ENCODE data around the gene MRAS. TPM values are rescaled to one million over a fixed set of nuclear protein-coding genes. Genes with fewer than 3 reads are reported as not detected.

The MRAS gene
- polyA plus RNA-seq, 1 donor (not counting 4 experiments of a cell fraction or from before 2014, with no cell fraction given): 7.7 TPM

DNA sequence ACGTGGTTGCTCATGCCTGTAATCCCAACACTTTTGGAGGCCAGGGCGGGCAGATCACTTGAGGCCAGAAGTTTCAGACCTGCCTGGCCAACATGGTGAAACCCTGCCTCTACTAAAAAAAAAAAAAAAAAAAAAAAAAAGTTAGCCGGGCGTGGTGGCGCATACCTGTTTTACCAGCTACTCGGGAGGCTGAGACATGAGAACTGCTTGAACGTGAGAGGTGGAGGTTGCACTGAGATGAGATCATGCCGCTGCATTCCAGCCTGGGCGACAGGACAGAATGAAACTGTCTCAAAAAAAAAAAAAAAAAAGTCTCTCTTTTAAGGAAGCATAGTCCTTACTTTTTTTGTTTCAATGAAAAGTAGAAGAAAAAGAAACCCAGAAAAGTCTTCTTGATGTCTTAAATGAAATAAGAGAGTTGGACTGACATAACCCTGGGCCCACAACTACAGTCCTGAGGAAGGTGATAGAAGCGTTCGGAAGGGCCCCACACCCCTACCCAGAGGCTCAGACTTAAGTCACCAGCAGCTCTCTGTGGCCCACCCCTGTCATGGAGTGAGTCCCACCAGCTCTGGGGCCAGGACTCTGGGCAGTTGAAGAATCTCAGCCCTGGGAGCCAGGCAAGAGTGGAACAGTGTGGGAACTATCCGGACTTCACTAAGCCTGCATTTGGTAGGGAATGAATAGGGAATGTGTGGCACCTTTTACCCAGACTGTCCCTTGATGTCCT lies 21.3 kb upstream of the MRAS start:
- dilution Hi-C loops (cut with MboI; ENCODE audit: extremely low pct_ligation_motif_present, low sequenced_read_pairs): no loop called here
- H3K27me3 ChIP-seq (ENCODE audit: control insufficient read depth, extremely low read depth, insufficient read depth, low read length): no peaks in the 10 kb centered on the region
- no peak for TF ChIP-seq EZH2 (IDR thresholded peaks at IDR 0.05; ENCODE audit: low read length)
- no peak for TF ChIP-seq CTCF (optimal IDR thresholded peaks at IDR 0.05 in 1 of 3, IDR thresholded peaks at IDR 0.05 in 1 of 3, conservative IDR thresholded peaks at IDR 0.05 in 1 of 3; ENCODE audit: extremely low read depth in 1 of 3, insufficient read depth in 2 of 3, low read length in 3 of 3)
- peak overlapping the region; percentile 56 for H3K27ac ChIP-seq (ENCODE audit: control insufficient read depth, insufficient read depth, low read length)
- no peaks in the 10 kb centered on the region for H3K79me2 ChIP-seq (ENCODE audit: control insufficient read depth, insufficient read depth, low read length)
- no peaks in the 10 kb centered on the region for H3K9me3 ChIP-seq (ENCODE audit: control insufficient read depth, low read depth, low read length)
- no peaks in the 10 kb centered on the region for H3K36me3 ChIP-seq (ENCODE audit: control insufficient read depth in 2 of 2, extremely low read depth in 1 of 2, insufficient read depth in 2 of 2, low read length in 2 of 2)
- DNase-seq (ENCODE audit: low read depth, low spot score): no peak
- H3K9me1 ChIP-seq (ENCODE audit: control insufficient read depth, extremely low read depth, insufficient read depth, low read length): no peaks in the 10 kb centered on the region
- H3K9ac ChIP-seq (ENCODE audit: control insufficient read depth, extremely low read depth, insufficient read depth, low read length): peak overlapping the region; percentile 9
- H3K4me3 ChIP-seq (ENCODE audit: control insufficient read depth in 2 of 3, extremely low read depth in 1 of 3, insufficient read depth in 2 of 3, low read depth in 1 of 3, low read length in 3 of 3): no peak overlapping the region
- H3K4me2 ChIP-seq (ENCODE audit: control insufficient read depth, extremely low read depth, insufficient read depth, low read depth, low read length): no peak overlapping the region
- no peaks in the 10 kb centered on the region for H4K20me1 ChIP-seq (ENCODE audit: control insufficient read depth, extremely low read depth, insufficient read depth, low read length)
- H3K4me1 ChIP-seq (ENCODE audit: control insufficient read depth, extremely low read depth, insufficient read depth, low read length): peaks cover 50% of the 10 kb centered on the region
- peak; percentile 5 for FAIRE-seq
- peak overlapping the region; percentile 4 for H2AFZ ChIP-seq (ENCODE audit: control insufficient read depth, low read length)

DNA sequence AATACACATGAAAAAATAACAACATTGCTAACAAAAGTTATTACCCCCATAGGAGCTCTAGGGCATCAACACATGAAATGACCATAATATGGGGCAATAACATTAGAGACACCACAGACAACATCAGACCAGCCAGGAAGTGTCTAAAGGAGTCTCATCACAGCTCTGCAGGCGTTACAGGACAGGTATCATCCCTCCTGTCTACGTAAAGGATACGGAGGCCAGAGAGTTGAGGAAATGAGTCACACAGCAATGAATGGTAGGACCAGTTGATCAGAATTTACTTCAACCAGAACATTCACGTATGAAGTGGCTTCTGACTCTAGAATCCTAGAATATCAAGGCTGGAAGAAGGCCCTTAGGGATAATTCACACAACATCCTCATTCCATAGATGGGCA lies 20.5 kb upstream of the MRAS start:
- FAIRE-seq (peak; percentile 95), DNase-seq (ENCODE audit: low read depth, low spot score) (peak; percentile 71)
- no peaks in the 10 kb centered on the region for H3K79me2 ChIP-seq (ENCODE audit: control insufficient read depth, insufficient read depth, low read length)
- H3K4me3 ChIP-seq (ENCODE audit: control insufficient read depth in 2 of 3, extremely low read depth in 1 of 3, insufficient read depth in 2 of 3, low read depth in 1 of 3, low read length in 3 of 3): no peak overlapping the region
- H3K9me3 ChIP-seq (ENCODE audit: control insufficient read depth, low read depth, low read length): no peaks in the 10 kb centered on the region
- peaks cover 50% of the 10 kb centered on the region for H3K4me1 ChIP-seq (ENCODE audit: control insufficient read depth, extremely low read depth, insufficient read depth, low read length)
- peak overlapping the region; percentile 56 for H3K27ac ChIP-seq (ENCODE audit: control insufficient read depth, insufficient read depth, low read length)
- dilution Hi-C loops (cut with MboI; ENCODE audit: extremely low pct_ligation_motif_present, low sequenced_read_pairs): no loop called here
- no peaks in the 10 kb centered on the region for H4K20me1 ChIP-seq (ENCODE audit: control insufficient read depth, extremely low read depth, insufficient read depth, low read length)
- H3K9ac ChIP-seq (ENCODE audit: control insufficient read depth, extremely low read depth, insufficient read depth, low read length): no peak overlapping the region
- no peak overlapping the region for H2AFZ ChIP-seq (ENCODE audit: control insufficient read depth, low read length)
- TF ChIP-seq CTCF (optimal IDR thresholded peaks at IDR 0.05 in 1 of 3, IDR thresholded peaks at IDR 0.05 in 1 of 3, conservative IDR thresholded peaks at IDR 0.05 in 1 of 3; ENCODE audit: extremely low read depth in 1 of 3, insufficient read depth in 2 of 3, low read length in 3 of 3) (no peak), EZH2 (IDR thresholded peaks at IDR 0.05; ENCODE audit: low read length) (no peak)
- peak overlapping the region; percentile 33 for H3K4me2 ChIP-seq (ENCODE audit: control insufficient read depth, extremely low read depth, insufficient read depth, low read depth, low read length)
- H3K27me3 ChIP-seq (ENCODE audit: control insufficient read depth, extremely low read depth, insufficient read depth, low read length): no peaks in the 10 kb centered on the region
- H3K36me3 ChIP-seq (ENCODE audit: control insufficient read depth in 2 of 2, extremely low read depth in 1 of 2, insufficient read depth in 2 of 2, low read length in 2 of 2): no peaks in the 10 kb centered on the region
- H3K9me1 ChIP-seq (ENCODE audit: control insufficient read depth, extremely low read depth, insufficient read depth, low read length): no peaks in the 10 kb centered on the region
